ENCODE results near the gene PTPRE. TPM values are rescaled to one million over a fixed set of nuclear protein-coding genes. Genes with fewer than 3 reads are reported as not detected.

The PTPRE gene
- polyA plus RNA-seq, 1 donor (not counting 4 experiments of a cell fraction or from before 2014, with no cell fraction given), result 15.1 TPM

- DNase-seq (ENCODE audit: low read depth, low spot score), result no peak
- H3K9me1 ChIP-seq (ENCODE audit: control insufficient read depth, extremely low read depth, insufficient read depth, low read length), result no peaks in the 10 kb centered on the region
- H3K27me3 ChIP-seq (ENCODE audit: control insufficient read depth, extremely low read depth, insufficient read depth, low read length), result no peaks in the 10 kb centered on the region
- H3K4me2 ChIP-seq (ENCODE audit: control insufficient read depth, extremely low read depth, insufficient read depth, low read depth, low read length), result no peak overlapping the region
- no peak overlapping the region for H3K9ac ChIP-seq (ENCODE audit: control insufficient read depth, extremely low read depth, insufficient read depth, low read length)
- H3K27ac ChIP-seq (ENCODE audit: control insufficient read depth, insufficient read depth, low read length), result no peak overlapping the region
- peaks cover 27% of the 10 kb centered on the region for H3K4me1 ChIP-seq (ENCODE audit: control insufficient read depth, extremely low read depth, insufficient read depth, low read length)
- no peak overlapping the region for H2AFZ ChIP-seq (ENCODE audit: control insufficient read depth, low read length)
- TF ChIP-seq, protein P1, sequence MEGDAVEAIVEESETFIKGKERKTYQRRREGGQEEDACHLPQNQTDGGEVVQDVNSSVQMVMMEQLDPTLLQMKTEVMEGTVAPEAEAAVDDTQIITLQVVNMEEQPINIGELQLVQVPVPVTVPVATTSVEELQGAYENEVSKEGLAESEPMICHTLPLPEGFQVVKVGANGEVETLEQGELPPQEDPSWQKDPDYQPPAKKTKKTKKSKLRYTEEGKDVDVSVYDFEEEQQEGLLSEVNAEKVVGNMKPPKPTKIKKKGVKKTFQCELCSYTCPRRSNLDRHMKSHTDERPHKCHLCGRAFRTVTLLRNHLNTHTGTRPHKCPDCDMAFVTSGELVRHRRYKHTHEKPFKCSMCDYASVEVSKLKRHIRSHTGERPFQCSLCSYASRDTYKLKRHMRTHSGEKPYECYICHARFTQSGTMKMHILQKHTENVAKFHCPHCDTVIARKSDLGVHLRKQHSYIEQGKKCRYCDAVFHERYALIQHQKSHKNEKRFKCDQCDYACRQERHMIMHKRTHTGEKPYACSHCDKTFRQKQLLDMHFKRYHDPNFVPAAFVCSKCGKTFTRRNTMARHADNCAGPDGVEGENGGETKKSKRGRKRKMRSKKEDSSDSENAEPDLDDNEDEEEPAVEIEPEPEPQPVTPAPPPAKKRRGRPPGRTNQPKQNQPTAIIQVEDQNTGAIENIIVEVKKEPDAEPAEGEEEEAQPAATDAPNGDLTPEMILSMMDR (optimal IDR thresholded peaks at IDR 0.05 in 1 of 3, IDR thresholded peaks at IDR 0.05 in 1 of 3, conservative IDR thresholded peaks at IDR 0.05 in 1 of 3; ENCODE audit: extremely low read depth in 1 of 3, insufficient read depth in 2 of 3, low read length in 3 of 3), result no peak
- TF ChIP-seq EZH2 (IDR thresholded peaks at IDR 0.05; ENCODE audit: low read length), result no peak
- peaks cover 37 to 54% of the 10 kb centered on the region in 2 experiments for H3K36me3 ChIP-seq (ENCODE audit: control insufficient read depth in 2 of 2, extremely low read depth in 1 of 2, insufficient read depth in 2 of 2, low read length in 2 of 2)
- H3K4me3 ChIP-seq (ENCODE audit: control insufficient read depth in 2 of 3, extremely low read depth in 1 of 3, insufficient read depth in 2 of 3, low read depth in 1 of 3, low read length in 3 of 3), result no peak overlapping the region
- FAIRE-seq, result no peak
- no peaks in the 10 kb centered on the region for H3K79me2 ChIP-seq (ENCODE audit: control insufficient read depth, insufficient read depth, low read length)
- no peaks in the 10 kb centered on the region for H3K9me3 ChIP-seq (ENCODE audit: control insufficient read depth, low read depth, low read length)
- dilution Hi-C loops (cut with MboI; ENCODE audit: extremely low pct_ligation_motif_present, low sequenced_read_pairs), result no loop called here
- no peaks in the 10 kb centered on the region for H4K20me1 ChIP-seq (ENCODE audit: control insufficient read depth, extremely low read depth, insufficient read depth, low read length)
Measured at GRCh38 chr10:128060341-128061250, 153.7 kb downstream of the PTPRE start.

DNA sequence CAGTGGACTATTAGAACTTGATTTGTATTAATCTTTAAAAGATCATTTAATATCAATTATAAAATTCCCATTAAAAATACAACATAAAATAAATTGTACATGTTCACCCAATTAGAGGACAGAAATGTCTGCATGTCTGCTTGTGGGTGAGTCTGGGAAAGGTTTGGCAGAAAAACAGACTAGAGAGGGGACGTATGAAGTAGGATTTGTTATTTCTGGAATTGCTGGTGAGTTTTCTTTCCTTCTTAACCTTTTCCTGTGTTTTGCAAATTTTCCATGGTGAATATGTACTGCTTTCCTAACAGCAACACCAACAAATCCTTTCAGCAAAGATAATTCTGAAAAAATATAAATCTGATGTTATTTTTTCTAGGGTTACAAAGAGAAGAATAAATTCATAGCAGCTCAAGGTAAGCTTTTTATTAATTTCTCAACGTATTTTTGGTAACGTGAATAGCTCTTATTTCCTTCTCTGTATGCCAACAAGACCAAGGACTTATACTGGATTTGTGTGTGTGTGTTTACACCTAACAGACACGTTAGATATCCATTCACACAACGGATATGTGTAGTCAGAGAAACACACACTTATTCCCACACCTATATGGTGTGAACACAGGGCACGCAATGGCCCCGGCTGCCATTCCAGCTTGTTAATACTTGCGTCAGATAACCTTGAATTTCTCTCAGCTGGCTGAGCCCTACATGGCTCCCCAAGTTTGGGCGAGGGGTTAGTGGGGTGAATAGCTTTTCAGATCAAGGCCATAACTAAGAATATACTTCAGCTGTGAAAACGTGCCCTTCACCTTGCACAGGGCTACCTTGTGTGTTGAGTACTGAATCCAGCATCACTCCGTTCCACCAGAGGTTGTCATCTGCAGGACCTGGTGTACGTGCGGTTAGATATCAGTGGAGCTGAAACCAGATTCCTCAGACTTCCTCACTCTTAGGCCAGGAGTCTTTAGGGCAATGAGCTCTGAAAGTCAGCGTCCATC, 154.7 kb downstream of the PTPRE start:
- no peaks in the 10 kb centered on the region for H3K9me1 ChIP-seq (ENCODE audit: control insufficient read depth, extremely low read depth, insufficient read depth, low read length)
- no peak overlapping the region for H2AFZ ChIP-seq (ENCODE audit: control insufficient read depth, low read length)
- peaks cover 28% of the 10 kb centered on the region for H3K4me1 ChIP-seq (ENCODE audit: control insufficient read depth, extremely low read depth, insufficient read depth, low read length)
- H3K4me3 ChIP-seq (ENCODE audit: control insufficient read depth in 2 of 3, extremely low read depth in 1 of 3, insufficient read depth in 2 of 3, low read depth in 1 of 3, low read length in 3 of 3), result no peak overlapping the region
- FAIRE-seq, result no peak
- no peak for DNase-seq (ENCODE audit: low read depth, low spot score)
- no peaks in the 10 kb centered on the region for H3K27me3 ChIP-seq (ENCODE audit: control insufficient read depth, extremely low read depth, insufficient read depth, low read length)
- TF ChIP-seq, protein P1 (optimal IDR thresholded peaks at IDR 0.05 in 1 of 3, IDR thresholded peaks at IDR 0.05 in 1 of 3, conservative IDR thresholded peaks at IDR 0.05 in 1 of 3; ENCODE audit: extremely low read depth in 1 of 3, insufficient read depth in 2 of 3, low read length in 3 of 3), result no peak
- no peak for TF ChIP-seq EZH2 (IDR thresholded peaks at IDR 0.05; ENCODE audit: low read length)
- no peaks in the 10 kb centered on the region for H3K79me2 ChIP-seq (ENCODE audit: control insufficient read depth, insufficient read depth, low read length)
- H4K20me1 ChIP-seq (ENCODE audit: control insufficient read depth, extremely low read depth, insufficient read depth, low read length), result no peaks in the 10 kb centered on the region
- H3K4me2 ChIP-seq (ENCODE audit: control insufficient read depth, extremely low read depth, insufficient read depth, low read depth, low read length), result no peak overlapping the region
- dilution Hi-C loops (cut with MboI; ENCODE audit: extremely low pct_ligation_motif_present, low sequenced_read_pairs), result no loop called here
- H3K9me3 ChIP-seq (ENCODE audit: control insufficient read depth, low read depth, low read length), result no peaks in the 10 kb centered on the region
- H3K9ac ChIP-seq (ENCODE audit: control insufficient read depth, extremely low read depth, insufficient read depth, low read length), result no peak overlapping the region
- H3K36me3 ChIP-seq (ENCODE audit: control insufficient read depth in 2 of 2, extremely low read depth in 1 of 2, insufficient read depth in 2 of 2, low read length in 2 of 2), result peaks cover 31 to 60% of the 10 kb centered on the region in 2 experiments
- H3K27ac ChIP-seq (ENCODE audit: control insufficient read depth, insufficient read depth, low read length), result no peak overlapping the region

All from keratinocyte (primary cell).